Measurements from ENCODE around the gene FAM24A.

DNA sequence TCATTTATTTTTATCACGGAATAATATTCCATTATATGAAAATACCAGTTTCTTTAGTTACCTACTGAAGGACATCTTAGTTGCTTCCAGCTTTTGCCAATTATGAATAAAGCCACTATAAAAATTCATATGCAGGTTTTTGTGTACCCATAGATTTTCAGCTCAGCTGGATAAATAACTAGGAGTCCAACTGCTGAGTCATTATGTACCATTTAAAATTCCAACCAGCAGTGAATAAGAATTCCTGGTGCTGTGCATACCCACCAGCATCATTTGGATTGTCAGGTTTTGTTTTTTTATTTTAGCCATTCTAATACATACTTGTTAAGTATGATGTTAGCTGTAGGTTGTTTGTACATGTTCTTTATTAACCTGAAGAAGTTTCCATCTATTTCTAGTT, 45.5 kb upstream of the FAM24A start:
- no peak for TF ChIP-seq CTCF (IDR thresholded peaks at IDR 0.05)
- TF ChIP-seq POLR2A (IDR thresholded peaks at IDR 0.05): no peak

Measured in Peyer's patch (tissue), 4 donors.